IMR-90 (cell line): ENCODE data around the gene PTX4.

Experiments
- MAZ ChIP-seq: IDR thresholded peaks from 2 replicates; pipeline ENCODE4 v1.6.1; 2012; ENCODE audit warnings: low read depth, mild to moderate bottlenecking, low read length, improper control_type of control experiment, moderate library complexity, borderline replicate concordance
- MXI1 ChIP-seq: IDR thresholded peaks from 2 replicates; pipeline ENCODE4 v1.6.1; 2012; ENCODE audit warnings: low read depth, mild to moderate bottlenecking, low read length, moderate library complexity, borderline replicate concordance
- POLR2A ChIP-seq: IDR thresholded peaks from 2 replicates; pipeline ENCODE4 v1.6.1; 2012; ENCODE audit warnings: mild to moderate bottlenecking, low read depth, low read length
- RAD21 ChIP-seq: IDR thresholded peaks from 2 replicates; pipeline ENCODE4 v1.6.1; 2012; ENCODE audit warnings: low read length, improper control_type of control experiment
- RFX5 ChIP-seq: IDR thresholded peaks from 2 replicates; pipeline ENCODE4 v1.8.0; 2012; ENCODE audit warnings: low read depth, mild to moderate bottlenecking, low read length, moderate library complexity
- TF ChIP-seq, protein P1 (sequence below): conservative IDR thresholded peaks from 2 replicates; pipeline ENCODE4 v1.5.1; 2012; ENCODE audit warnings: mild to moderate bottlenecking, low read depth, low read length, improper control_type of control experiment

DNA sequence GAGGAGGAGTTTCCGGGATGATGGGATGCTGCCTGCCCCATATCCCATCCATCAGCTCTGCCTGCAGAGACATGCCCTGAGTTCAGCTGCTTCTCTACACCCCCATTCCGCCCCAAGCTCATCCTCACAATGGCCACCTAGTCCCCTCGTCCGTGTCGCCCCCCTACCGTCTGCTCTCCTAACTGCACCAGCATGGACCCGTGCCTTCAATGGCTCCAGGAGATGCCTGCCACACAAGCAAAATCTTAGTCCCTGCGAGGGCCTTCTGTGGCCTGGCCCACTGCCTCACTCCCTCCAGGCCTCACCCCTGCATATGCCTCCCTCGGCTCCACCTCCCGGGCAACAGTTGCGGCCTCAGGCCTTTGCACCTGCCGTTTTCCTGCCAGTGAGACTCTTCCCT is 2.6 kb upstream of the PTX4 start:
- no peak for TF ChIP-seq MAZ
- no peak for TF ChIP-seq MXI1
- TF ChIP-seq POLR2A = no peak
- TF ChIP-seq, protein P1, sequence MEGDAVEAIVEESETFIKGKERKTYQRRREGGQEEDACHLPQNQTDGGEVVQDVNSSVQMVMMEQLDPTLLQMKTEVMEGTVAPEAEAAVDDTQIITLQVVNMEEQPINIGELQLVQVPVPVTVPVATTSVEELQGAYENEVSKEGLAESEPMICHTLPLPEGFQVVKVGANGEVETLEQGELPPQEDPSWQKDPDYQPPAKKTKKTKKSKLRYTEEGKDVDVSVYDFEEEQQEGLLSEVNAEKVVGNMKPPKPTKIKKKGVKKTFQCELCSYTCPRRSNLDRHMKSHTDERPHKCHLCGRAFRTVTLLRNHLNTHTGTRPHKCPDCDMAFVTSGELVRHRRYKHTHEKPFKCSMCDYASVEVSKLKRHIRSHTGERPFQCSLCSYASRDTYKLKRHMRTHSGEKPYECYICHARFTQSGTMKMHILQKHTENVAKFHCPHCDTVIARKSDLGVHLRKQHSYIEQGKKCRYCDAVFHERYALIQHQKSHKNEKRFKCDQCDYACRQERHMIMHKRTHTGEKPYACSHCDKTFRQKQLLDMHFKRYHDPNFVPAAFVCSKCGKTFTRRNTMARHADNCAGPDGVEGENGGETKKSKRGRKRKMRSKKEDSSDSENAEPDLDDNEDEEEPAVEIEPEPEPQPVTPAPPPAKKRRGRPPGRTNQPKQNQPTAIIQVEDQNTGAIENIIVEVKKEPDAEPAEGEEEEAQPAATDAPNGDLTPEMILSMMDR = no peak
- no peak for TF ChIP-seq RAD21
- TF ChIP-seq RFX5 = no peak
